ENCODE results near the gene PDZD8. TPM values are rescaled to one million over a fixed set of nuclear protein-coding genes. Genes with fewer than 3 reads are reported as not detected.

The PDZD8 gene
- polyA plus RNA-seq, 10 donors: 13.6 to 19.7 (median 17.1) TPM

DNA sequence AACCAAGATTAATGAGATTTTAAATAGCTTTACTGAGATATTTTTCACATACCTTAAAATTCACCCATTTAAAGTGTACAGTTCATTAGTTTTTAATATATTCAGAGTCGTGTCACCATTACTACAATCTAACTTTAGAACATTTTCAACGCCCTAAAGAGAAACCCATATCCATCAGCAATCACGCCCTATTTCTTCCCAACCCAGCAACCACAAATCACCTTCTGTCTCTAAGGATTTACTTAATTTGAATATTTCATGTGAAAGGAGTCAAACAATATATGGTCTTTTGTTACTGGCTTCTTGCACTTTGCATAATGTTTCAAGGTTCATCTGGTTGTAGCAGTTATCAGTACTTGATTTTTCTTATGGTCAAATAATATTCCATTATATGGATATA is 25.1 kb upstream of the PDZD8 start:
- no peak for DNase-seq

DNA sequence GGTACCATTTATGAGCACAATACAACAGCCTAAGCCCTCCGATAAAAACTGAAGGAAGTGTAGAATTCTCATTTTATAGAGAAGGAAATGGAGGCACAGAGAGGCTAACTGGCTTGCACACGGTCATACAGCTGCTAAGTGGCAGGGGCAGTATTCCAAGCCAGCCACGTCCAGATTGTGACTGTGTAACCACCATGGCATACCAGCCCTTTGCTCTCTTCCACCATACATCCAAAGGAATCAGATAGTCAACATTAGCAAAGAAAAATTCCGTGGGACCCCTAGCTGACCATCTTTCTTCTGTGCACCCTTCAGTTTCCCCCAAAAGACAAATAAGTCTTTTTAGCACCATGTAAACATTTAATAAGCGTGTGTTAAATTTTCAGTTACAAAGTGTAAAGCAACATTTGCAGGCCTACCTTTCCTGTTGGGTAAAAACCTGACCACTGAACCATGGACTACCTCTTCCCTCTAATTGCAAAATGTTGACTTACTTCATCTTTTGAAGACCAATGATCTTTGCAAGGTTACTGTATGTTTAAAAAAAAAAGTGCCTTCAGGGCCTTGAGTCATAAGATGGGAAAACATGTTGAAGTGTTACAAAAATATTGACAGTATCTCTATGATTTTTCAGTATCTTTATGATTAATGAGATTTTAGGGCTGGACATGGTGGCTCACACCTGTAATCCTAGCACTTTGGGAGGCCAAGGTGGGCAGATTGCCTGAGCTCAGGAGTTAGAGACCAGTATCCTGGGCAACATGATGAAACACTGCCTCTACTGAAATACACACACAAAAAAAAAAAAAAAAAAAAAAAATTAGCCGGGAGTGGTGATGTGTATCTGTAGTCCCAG is 24.3 kb upstream of the PDZD8 start:
- DNase-seq: no peak

DNA sequence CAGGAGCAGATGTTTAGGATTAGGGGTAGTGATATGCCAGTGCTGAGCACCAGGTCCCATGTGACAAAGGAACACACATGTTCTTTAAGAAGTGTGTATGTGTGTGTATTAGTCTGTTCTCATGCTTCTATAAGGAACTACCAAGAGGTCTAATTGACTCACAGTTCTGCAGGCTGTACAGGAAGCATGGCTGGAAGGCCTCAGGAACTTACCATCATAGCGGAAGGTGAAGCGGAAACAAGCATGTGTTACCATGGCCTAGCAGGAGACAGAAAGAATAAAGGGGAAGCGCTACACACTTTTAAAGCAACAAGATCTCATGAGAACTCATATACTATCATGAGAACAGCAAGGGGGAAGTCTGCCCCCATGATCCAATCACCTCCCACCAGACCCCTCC is 22.8 kb upstream of the PDZD8 start:
- DNase-seq: no peak

DNA sequence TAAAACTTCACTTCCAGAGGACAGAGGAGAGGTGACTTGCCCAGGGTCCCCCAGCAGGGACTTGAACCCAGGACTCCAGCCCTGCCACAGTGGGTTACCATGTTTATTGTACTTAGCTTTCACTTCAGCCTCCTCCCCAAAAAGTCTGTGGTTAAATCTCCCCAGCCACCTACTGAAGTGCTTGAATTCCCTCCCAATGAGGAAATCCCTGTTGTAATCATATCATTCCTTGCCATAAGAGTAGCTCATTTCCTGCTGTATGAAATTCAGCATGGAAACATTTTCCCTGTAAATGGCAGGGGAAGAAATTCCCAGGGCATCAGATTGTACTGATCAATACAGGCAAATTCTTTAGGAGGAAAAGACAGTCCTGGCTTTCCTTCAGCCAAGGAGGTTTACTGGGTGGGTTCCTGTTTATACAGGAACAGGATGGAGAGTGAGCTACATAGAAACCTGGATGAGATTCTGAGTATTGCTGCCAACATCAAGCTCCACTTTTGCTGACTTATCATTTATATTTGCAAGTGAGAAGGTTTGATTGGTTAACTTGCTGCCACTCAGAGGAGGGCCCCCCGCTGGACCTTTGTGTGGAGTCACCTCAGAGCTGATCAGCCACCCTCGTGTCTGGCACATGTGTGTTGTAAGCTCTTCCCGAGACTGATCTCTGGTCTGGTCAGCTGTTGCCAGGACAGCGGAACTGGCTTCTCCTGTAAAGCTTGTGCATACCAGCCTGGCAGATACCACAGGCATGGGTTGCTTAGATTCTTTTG is 16.4 kb upstream of the PDZD8 start:
- DNase-seq: peak in 2 of 3 donors; percentile 8 to 40

DNA sequence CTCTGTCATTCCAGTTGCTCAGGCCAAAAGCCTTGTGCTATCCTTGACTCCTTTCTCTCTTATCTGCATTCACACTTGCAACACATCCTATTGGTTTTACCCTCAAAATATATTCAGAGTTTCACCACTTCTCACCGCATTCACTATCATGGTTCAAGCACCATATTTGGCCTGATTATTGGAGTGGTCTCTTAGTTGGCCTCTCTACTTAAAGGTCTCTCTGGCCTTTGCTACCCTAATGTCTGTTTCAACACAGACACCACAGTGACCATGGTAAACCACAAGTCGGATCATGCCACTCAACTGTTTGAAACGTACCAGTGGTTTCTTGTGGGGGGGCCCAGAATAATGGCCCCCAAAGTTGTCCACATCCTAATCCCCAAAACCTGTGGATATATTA is 15.2 kb upstream of the PDZD8 start:
- DNase-seq: no peak

DNA sequence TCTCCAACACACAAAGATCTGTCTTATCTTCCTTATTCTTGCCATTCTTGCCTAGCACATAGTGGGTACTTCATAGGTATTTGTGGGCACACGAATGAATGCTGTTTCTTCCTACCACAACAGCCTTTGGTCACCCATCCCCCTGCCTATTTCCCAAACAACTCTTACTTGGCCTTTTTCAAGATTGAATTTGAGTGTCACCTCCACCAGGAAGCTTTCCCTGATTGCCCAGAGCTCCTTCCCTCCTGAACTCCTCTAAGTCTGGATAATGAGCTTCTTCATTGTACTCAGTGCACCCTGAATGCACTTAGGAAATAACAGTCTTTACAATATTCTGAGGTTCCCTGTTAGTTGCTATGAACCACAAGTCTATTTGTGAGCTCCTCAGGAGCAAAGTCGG is 11.6 kb upstream of the PDZD8 start:
- DNase-seq: no peak

DNA sequence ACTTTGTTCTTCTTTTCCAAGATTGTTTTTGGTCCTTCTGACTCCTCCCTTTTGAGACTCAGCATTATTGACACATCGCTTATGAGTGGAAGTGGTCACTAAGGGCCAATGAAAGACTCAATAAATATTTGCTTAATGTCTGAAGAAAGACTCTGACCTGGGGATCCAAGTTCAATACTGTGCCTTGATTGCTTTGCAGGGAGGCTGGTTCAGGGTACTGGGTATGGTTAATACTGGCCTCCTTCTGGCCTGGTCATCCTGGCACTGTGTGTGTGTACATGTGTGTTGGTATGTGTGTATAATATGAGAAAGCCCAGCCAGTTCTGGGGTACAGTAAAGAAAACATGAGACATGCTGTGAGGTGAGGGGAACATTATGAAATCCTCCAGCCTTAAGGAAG is 7.6 kb upstream of the PDZD8 start:
- no peak for DNase-seq

DNA sequence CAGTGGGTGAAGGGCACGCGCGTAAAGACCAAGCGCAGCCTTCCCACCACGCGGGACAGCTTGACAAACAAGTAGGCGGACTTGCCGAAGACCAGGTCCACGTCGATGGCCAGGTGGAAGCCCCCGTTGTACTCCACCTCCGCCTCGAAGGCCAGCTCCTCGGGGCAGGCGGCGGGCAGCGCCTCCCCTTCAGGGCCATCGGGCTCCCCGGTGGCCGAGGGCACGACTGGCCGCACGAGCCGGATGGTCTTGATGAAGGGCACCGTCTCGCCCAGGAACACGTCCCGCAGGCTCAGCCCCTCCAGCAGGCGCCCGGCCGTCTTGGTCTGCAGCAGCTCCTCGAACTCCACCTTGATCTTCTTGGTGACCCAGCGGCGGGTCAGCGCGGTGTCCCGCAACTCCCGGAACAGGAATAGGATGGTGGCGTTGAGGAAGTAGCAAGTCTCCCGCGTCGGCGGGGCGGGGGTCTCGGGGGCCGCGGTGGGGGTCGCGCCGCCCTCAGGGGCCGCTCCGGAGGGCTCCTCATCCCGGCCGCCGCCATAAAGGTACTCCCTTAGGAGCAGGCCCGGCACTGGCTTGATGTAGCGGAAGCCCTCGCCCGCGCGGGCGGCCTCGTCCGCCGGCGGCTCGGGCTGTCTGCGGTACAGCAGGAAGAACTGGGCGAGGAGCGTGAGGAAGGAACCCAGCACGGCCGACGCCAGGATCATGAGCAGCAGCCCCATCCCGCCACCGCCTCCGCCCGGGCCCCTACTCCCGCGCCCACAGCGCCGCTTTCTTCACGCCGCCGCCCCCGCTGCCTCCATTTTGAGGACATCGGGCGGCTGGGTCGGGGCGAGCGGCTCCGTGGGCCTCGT is 507 bp downstream of the PDZD8 start:
- DNase-seq: peak in 2 of 3 donors; percentile 27 to 85

DNA sequence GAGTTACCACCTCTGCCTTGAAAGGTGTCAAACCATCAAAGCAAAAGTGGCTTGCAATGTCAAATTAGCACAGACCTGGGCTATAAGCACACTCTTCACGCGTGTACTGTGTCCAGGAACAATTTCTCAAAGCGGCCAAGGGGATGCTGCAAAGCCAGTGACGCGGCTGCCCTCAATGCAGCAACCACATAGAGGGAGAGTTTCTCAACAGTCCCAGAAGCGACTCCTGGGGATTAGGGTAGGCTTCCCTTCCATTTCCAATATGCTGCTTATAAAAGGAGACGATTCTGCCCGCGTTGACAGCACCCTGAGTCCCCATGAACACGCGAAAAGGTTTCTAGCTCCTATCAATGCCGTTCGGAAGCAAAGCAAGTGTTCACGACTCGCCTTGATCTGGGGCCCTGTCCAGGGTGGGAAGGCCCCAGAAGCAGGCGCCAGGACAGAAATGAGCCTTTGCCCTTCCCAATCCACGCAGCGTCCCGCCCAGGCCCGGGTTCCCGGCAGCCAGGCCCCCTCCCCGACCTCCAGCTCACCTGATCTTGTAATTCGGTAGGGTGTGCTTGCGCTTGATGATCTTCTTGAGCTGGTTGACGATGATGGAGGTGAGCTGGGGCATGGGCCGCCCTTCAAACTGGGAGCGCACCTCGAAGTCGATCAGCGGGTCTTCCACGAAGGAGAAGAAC is 1.3 kb downstream of the PDZD8 start:
- DNase-seq: peak in 2 of 3 donors; percentile 40 to 77

DNA sequence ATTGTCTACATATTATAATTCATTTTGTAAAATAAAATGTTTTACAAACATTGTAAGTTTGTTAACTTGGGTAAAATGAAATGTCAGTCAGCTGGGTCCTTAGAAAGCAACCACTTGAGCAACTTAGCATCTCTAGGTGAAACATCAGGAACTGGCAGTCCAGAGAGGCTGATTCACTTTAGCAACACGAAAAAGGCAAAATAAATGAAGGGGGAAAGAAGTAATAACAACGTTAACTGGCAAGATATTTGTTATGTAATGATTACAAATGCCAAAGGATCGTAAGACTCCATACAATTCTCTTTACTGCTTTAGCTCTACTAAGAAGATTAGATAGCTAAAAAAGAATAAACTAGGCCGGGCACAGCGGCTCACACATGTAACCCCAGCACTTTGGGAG is 5.0 kb downstream of the PDZD8 start:
- no peak for DNase-seq

DNA sequence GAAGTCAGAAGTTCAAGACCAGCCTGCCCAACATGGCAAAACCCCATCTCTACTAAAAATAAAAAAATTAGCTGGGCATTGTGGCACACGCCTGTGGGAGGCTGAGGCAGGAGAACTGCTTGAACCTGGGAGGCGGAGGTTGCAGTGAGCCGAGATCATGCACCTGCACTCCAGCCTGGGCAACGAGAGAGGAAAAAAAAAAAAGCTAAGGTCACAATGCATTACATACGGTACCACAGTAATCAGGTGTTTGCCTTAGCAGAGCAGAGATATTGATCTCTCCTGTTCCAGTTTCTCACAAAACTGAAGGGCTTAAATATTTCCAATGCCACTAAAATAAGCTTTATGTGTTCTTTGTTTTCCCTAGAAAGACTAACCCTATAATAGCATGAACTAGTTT is 7.5 kb downstream of the PDZD8 start:
- DNase-seq: no peak

DNA sequence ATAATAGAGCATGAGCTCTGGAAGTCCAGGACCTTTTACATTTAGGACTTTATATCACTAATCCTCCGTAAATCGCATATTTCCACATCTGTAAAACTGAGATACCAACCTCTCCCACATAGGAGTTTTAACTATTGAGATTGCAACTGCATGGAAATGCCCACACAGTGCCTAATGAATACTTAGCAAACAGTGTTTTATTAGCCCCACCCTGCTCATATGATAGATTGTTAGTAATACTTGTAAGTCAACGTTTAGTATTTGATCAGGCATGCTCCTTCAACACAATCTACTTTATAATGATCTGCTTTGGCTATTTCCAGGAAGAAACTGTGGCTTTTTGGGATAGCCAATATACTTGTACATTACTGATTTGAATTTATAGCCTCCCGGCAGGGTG is 8.5 kb downstream of the PDZD8 start:
- no peak for DNase-seq

DNA sequence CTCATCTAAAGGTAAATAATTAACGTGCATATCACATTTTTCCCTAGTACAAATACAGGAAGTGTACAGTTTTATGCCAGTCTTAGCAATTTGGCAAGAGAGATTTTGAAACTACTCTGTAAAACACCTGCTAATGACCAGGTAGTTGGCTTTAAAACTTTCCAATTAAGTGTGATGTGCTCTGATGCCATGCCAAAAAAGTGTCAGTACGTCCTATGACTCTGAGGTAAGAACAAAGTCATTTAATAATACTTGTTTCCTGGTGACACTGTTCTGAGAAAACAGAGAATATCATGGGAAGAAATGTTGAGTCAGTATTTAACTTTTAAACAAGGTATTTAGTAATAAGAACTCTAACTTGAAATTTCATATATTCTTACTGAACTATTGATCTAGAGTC is 9.6 kb downstream of the PDZD8 start:
- DNase-seq: no peak

DNA sequence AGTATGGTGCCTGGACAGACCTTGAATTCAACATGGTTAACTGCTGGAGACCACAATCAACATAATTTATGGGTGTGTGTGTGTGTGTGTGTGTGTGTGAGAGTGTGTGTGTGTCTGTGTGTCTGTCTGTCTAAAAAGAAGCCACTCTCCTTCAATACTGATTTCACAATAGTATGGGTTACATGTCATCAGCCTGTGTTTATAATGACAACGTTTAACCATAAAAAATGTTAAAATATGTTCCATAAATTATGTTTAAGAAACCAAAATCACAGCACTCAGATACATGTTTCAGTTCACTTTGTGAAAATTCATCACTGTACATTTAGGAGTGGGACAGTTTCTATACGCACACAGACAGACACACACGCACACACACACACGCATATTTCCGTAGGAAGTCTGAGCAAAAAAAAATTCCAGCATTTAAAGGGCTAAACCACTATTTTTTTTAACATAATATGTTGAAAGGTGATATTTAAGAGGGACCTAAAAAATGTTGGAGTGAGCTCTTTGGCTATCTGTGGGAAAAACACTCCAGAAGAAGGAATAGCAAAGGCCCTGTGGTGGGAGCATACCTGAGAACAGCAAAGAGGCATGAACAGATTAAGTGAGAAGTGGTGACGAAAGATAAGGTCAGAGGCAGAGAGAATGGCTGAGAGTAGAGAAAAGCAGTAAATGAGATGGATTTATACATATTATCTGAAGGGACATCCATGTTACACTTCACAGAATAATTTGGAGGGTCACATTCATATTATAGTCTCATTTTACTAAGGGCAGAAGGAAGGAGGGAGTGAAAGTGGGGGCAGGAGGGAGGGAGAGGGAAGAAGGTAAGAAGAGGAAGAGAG is 10.9 kb downstream of the PDZD8 start:
- peak in 1 of 3 donors; percentile 12 for DNase-seq

DNA sequence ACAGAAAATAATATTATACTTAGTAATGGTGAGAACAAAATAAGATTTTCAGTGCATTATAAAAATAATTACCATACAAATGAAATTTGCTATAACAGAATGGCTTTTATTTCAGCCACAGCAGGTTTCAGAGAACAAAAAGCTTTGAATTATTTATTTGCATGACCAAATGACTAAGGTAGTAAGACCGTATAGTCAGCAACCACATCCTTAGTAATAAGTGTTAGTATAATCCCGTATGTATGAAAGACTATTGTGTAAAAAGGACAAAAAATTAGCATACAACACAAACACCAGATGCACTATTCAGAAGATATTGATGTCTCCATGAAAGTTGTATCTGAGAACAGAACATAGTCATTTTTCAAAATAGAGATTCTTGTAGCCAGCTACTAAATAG is 12.2 kb downstream of the PDZD8 start:
- DNase-seq: no peak

DNA sequence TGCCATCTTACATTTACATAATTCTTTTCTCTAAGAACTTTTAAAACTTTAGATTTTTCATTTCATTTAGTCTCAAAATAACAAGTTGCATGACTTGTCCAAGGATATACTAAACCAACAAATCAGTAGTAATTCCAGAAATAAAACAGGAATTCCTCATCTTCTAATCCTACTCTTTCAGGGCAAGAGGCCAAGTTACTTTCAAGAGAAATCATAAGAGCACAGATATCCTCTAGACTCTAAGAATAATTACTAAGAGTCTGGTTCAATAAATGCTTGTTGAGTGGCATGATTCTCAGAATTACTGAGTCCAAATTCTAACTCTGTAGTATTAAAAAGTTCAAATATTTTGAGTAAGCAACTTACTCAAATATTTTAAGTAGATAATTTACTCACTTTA is 12.9 kb downstream of the PDZD8 start:
- no peak for DNase-seq

DNA sequence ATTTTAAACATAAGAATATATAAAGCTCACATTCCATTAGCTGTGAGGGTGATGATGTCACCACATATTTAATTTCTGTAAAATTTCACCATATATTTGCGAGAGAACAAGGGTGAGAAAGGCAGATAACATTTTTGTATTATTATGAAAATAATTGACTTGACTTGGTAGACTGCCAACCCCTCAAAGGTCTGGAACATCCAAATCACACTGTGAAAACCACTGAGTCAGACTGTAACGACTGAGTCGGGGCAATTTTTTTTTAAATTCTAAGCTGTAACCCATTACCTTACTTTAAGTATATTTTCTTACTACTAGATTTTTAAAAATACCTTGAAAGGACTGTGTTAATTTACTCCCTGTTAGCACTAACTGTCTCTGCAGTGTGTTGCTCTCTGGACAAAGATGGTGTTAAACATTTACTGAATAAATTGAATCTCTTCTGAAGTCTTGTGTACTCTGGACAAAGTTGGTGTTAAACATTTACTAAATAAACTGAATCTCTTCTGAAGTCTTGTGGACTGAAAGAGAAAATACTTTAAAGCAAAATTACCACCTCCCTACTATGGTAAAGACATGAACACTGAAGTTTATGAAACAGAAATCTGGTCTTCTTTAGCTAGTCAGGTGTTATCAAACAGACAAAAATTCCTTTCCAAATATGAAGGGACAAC is 14.1 kb downstream of the PDZD8 start:
- no peak for DNase-seq

DNA sequence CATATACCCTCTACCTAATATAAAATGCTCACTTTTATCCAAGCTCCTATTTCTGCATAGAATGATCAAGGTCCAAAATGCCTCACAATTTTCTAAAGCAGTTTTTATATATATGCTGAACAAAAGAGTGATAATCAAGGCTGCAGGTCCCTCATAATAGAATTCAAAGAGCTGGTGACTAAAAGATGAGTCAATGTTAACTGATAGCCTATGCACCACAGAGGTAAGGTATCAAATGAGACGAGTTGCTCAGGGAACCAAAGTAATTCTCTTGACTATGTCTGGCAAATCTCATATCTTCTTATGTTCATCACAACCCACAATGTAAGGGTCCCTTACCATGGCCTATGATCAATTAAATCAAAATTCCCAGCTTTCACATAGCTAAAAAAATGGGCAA is 15.2 kb downstream of the PDZD8 start:
- DNase-seq: no peak

DNA sequence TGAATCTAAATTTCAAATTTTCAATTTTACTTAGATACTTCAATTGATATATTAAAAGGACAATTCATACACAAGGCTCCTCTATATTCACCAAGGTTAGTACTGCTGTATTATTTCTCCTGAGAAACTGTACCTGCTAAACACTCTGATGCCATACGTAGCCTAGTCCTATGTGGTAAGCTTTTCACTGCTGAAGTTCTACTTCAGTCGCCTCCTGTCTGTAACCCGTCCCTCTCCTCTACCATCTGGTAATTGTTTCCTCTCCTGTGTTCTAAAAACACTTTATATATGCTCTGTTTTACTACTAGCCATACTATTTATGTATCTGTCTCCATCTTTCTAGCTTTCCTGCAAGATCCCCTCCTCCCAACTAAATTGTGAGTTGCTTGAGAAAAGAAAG is 20.2 kb downstream of the PDZD8 start:
- DNase-seq: no peak

DNA sequence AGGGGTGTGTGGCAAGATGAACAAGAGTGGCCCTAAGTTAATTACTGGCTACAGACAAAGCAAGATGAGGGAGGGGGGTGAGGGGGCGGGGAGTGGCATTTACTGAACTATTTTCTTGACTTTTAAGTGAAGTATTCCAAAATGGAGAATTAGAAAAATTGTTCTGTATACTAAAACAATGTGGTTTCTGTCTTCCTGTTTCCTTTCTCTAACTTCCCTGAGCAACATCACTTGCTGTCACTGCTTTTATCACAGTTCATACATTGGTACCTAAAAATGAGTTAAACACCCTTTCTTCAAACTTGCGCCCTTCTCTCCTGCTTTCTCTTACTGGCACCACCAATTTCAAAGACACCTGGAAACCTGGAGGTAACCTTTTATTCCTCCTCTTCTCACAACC is 21.6 kb downstream of the PDZD8 start:
- DNase-seq: no peak
